CD4-positive, alpha-beta T cell treated with Interleukin-2 at 100 ng/mL for 4 hours (primary cell): Measurements from ENCODE around the gene DNHD1.

ENCODE experiments used
- DNase-seq: peaks from one replicate; pipeline ENCODE4 v3.0.0-alpha.2; 2020; ENCODE audit warnings: low spot score

DNHD1 gene

DNA sequence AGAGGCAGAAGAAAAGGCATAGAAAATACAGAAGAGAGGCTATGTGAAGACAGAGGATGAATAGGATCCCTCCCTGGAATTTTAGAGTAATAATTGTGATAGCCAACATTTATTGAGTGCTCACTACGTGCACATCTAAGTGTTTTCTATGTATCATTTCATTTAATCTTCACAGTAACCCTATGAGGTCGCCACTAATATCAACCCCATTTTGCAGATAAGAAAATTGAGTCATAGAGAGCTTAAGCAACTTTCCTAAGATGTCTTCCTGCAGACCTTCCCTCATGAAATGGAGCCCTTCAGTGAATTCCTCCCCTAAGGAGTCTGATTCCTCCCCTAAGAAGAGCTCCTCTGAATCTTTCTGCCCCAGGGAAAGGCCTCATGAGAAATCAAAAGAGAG lies 68.2 kb downstream of the DNHD1 start:
- no peak for DNase-seq

DNA sequence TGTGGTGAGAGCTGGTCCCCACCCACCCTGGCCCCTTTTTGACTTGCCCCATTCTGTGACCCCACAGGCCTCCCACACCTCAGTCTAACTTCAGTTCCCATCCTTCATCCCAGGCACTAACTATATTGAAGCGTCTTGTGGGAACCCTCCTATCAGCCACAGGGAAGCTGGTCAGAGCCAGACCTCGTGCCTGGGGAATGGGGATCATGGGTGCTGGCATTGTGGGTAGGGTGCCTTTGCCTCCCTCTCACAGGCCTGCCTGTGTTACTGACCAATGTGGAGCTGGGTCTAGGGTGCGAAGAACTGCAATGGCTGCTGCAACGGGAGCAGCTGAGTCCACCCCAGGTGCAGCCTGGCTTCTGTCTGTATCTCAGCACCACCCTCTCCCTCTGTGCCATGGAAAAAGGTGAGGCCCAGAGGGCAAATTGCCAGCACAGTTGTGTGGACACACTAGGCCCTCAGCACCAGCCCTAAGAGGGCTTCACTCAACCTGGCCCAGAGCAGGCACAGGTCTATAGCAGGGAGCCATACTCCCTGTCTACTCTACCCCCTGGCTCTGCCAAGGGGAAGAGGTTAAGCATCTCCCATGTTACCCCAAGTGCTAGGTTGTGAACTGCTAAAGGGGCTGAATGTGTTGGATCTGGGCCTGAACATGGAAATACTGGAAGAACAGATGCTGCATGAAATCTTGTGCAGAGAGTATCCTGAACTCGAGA lies 69.1 kb downstream of the DNHD1 start:
- no peak for DNase-seq

DNA sequence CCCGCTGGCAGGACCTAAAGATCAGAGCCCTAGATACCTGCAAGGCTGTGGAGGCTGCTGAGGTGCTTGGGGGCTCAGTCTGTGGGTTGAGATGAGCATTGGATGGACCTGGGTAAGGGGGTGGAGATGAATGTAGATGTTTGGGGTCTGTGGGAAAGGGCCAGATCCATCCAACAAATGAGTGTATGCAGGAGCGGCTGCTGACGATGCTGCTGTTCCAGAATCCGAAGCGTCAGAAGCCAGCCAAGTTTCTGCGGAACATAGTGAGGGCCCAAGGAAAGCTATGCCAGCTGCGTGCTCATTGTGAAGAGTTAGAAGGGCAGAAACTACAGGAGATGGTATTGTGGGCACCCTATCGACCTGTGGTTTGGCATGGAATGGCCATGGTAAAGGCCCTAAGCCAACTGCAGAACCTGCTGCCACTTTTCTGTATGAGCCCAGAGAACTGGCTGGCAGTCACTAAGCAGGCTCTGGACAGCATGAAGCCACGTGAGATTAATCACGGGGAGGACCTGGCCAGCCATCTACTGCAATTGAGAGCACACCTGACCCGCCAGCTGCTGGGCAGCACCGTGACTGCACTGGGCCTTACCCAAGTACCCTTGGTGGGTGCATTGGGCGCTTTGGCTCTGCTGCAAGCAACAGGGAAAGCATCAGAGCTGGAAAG lies 69.8 kb downstream of the DNHD1 start:
- no peak for DNase-seq

DNA sequence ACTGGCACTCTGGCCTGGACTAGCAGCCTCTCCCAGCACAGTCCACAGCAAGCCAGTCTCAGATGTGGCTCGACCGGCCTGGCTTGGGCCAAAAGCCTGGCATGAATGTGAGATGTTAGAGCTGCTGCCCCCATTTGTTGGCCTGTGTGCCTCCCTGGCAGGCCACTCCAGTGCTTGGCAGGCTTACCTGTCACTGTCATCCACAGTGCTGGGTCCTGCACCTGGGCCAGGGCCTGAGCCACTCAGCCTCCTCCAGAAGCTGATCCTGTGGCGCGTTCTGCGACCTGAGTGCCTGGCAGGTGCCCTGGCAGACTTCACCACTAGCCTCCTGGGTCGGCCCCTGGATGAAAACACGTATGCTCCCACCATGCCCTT lies 70.3 kb downstream of the DNHD1 start:
- DNase-seq: no peak

DNA sequence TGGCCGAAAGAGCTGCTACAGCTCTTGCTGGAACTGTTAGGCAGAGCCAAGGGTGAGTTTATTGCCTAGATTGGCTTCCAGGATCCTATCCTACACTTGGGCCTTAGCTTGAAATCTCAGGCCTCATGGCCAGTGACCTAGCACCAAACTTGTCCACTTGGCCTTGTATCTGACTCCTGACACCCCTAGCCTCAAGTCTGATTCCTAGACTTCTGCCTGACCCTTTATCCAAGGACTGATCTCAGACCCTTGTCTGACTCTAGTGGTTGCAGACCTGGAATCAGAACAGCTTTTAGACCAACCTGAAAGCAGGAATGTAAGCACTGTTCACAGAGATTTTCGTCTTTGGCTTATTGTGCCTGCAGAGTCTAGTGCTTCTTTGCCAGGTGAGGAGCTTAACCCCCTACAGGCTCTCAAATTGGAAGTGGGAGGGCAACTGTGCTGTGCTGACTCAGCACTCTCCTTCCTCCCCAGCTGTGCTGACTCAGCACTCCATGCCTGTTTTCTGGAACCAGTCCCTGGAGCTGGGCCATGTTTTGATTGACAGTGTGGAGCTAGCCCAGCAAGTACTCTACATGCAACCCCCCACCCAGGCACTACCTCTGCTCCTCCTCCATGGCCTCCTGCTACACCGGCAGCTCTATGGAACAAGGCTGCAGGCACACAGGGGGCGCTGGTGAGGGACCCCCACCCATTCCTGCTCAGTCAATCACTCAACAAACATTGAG lies 71.3 kb downstream of the DNHD1 start:
- DNase-seq: no peak

DNA sequence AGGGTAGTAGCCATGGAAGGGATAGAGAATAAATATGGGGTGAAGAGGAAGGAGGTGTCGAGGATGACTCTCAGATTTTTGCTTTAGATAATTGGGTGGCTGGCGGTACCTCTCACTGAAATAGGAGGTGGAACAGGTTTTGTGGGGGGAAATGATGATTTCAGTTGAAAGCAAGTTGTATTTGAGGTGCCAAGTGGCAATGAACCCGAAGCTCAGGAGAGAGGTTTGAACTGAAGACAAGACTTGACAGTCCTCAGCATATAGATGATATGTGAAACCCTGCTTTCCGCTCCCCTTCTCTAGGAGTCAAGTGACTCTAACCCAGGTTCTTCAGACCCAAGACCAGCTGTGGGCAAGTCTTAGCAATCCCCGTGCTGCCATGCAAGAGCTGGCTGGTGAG lies 72.6 kb downstream of the DNHD1 start:
- no peak for DNase-seq

DNA sequence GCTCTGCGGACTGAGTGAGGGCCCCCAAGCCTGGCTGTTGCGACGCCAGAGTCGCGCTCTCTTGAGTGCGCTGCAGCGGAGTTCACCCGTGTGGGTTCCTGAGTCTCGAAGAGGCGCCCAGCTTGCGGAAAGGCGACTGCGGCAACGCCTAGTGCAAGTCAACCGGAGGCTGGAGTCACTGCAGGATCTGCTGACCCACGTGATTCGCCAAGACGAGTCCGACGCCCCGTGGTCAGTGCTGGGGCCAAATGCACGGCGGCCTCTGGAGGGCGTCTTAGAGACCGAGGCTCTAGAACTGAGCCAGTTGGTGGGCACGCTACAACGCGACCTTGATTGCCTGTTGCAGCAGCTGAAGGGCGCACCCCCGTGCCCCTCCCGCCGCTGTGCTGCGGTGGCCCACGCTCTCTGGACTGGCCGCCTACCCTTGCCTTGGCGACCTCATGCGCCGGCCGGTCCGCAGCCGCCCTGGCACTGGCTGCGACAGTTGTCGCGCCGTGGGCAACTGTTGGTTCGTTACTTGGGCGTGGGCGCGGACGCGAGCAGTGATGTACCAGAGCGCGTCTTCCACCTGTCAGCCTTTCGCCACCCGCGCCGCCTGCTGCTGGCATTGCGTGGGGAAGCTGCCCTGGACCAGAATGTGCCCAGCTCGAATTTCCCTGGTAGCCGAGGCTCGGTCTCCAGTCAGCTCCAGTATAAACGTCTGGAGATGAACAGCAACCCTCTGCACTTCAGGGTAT lies 73.8 kb downstream of the DNHD1 start:
- no peak for DNase-seq

DNA sequence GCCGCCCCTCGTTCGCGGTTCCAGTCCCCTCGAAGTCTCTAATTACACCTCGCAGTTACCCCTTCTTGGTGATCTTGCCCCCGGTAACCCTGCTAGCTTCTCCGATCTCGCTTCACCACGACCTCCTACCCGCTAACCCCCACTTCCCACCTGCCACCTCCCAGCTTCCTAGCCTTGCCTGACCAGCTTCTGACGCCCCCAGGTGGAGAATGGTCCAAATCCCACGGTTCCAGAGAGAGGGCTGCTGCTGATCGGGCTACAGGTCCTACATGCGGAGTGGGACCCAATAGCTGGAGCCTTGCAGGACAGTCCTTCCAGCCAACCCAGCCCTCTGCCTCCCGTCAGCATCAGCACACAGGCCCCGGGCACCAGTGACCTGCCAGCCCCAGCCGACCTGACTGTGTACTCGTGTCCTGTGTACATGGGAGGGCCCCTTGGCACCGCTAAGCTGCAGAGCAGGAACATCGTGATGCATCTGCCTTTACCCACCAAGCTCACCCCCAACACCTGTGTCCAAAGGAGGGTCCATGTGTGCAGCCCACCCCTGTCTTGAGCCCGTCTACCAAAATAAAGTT lies 74.4 kb downstream of the DNHD1 start:
- no peak for DNase-seq

DNA sequence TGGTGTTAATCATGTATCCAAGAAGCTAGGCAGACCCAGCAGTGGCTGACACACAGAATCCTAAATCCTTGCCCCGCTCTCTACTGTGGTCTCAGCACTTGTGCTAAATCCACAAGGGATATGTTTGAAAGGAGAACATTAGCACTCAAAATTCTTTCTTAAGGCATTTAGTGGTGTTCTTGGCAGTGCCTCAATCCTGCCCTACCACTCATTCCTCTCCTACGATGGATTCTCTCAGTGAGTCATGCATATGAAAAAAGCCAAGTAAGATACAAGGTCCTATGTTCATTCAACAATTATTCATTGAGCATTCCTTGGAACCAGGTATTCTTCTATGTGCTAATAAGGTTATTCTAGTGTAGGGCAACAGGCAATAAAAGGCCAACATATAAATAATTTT lies 75.1 kb downstream of the DNHD1 start:
- no peak for DNase-seq

DNA sequence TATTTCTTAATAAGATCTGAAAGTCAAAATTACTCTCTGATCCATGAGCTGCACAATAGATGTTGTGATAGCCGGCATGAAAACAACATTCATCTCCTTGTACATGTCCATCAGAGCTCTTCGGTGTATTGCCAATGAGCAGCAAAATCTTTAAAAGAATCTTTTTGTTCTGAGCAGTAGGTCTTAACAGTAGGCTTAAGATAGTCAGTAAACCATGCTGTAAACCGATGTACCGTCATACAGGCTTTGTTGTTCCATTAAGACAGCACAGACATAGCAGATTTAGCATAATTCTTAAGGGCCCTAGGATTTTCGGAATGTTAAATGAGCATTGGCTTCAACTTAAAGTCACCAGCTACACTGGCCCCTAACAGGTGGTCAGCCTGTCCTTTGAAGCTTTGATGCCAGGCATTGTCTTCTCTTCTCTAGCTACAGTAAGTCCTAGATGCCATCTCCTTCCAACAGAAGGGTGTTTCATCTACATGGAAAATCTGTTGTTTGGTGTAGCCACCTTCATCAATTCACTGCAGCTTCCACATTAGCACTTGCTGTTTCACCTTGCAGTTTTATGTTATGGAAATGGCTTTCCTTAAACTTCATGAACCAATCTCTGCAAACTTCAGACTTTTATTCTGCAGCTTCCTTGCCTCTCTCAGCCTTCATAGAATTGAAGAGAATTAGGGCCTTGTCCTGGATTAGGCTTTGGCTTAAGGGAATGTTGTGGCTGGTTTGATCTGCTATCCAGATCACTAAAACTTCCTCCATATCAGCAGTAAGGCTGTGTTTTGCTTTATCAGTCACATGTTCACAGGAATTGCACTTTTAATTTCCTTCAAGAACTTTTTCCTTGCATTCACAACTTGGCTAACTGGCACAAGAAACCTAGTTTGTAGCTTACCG lies 78.0 kb downstream of the DNHD1 start:
- no peak for DNase-seq

DNA sequence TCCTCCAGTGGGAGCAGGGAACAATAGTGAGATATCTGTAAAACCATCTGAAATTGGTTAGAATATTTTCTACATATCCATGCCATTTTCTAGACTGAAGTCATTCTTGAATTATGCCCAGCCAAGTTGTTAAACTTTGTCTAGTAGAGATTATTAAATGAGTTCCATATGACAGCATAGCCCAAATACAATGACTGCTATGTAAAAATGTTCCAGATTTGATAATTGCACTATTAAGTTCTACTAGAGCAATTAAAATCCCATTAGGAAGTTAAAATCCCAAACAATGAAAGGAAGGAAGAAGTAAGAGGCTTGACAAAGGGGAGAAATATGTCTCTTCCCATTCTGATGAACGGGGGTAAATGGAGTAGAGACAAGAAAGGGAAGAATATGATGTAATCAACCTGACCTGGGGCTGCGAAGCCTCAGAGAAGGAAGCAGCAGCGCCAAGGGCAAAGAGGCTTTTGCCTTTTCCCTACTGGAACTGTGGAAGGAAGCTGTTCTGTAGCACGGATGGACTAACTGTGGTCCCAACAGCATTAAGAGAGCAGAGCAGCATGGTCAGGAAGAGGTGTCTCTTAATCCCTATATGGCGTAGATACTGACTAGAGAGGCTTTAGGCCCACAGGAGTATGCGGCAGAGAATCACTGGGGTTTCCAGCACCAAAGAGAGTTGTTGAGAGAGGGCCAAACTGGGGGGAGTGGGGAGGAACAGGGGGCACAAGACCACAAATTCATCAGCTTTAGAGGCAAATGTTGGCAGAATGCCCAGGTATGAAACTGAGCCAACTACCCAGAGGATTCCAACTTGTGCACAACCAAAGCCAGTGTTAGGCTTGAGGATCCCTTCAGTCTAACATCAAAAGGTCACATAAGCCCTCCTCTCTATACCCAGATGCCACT lies 79.6 kb downstream of the DNHD1 start:
- no peak for DNase-seq

DNA sequence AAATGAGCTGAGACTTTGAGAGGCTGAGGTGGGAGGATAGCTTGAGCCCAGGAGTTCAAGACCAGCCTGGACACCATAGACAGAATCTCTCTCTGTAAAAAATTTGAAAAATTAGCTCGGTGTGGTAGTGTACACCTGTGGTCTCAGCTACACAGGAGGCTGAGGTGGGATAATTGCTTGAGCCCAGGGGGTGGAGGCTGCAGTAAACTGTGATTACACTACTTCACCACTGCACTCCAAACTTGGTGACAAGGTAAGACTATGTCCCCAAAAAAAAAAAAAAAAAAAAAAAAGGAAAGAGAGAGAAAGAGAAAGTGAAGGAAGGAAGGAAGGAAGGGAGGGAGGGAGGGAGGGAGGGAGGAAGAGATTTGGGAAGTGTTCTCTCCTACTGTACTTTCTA lies 81.1 kb downstream of the DNHD1 start:
- DNase-seq: no peak

DNA sequence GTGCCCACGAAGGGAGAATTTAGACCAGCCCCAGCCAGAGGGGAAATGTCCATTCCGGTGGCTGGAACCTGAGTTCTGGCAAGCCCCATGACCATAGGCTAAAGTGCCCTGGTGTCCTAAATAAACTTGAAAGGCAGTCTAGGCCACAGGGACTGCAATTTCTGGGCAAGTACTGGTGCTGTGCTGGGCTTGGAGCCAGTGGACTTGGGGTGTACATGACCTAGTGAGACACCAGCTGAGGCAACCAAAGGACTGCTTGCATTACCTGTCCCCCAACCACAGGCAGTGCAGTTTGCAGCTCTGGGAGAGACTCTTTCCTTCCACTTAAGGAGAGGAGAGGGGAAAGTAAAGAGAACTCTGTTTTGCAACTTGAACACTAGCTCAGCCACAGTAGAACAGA lies 82.6 kb downstream of the DNHD1 start:
- no peak for DNase-seq

DNA sequence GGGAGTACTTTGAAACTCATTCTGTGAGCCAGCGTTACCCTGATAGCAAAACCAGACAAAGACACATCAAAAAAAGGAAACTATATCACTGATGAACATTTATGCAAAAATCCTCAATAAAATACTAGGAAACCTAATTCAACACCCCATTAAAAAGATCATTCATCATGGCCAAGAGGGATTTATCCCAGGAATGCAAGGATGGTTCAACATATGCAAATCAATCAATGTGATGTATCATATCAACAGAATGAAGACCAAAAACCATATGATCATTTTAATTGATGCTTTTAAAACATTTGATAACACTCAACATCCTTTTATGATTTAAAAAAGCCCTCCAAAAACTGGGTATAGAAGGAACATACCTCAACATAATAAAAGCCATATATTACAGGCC lies 86.5 kb downstream of the DNHD1 start:
- no peak for DNase-seq

DNA sequence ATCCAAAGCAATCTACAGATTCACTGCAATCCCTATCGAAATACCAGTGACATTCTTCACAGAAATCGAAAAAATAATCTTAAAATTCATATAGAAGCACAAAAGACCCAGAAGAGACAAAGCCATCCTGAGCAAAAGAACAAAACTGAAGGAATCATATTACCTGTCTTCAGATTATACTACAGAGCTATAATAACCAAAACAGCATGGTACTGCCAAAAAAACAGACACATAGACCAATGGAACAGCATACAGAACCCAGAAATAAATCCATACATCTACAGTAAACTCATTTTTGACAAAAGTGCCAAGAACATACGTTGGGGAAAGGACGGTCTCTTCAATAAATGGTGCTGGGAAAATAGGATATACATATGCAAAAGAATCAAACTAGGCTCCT lies 87.4 kb downstream of the DNHD1 start:
- no peak for DNase-seq

DNA sequence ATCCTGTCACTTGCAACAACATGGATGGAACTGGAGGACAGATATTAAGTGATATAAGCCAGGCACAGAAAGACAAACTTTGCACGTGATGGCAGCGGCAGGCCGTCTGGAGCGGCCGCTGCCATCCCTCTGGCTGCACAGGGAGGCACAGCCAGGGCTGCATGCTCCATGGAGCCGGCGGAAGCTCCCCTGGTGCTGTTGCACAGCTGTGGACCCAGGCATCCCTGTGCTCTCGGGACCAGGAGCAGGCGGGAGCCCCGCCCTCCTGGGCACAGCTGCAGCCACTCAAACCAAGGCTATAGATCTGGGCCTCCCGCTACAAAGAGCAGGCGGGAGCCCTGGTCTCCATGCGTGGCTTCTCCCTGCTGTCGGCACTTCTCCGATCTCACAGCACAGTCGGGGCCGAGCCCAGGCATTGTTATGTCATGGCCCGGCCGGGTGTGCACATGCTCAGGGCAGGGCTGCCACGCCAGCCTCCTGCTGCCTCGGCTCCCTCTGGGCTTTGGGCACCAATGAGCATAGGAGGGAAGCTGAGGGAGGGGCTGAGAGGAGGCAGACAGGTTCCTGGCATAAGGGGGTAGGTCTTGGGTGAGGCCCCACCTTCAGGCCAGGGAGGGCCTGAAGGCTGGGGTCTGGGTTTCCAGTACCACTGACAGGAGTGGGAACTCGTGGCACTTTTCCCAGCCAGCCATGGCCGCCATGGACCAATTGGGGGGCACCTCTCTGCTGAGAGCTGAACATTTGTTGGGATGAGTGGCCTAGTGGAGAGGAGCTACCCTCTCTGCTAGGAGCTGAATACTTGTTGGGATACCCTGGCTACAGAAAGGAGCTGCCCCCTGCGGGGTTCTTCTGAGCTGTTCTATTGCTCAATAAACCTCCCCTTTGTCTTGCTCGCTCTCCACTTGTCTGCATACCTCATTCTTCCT lies 89.6 kb downstream of the DNHD1 start:
- DNase-seq: no peak

DNA sequence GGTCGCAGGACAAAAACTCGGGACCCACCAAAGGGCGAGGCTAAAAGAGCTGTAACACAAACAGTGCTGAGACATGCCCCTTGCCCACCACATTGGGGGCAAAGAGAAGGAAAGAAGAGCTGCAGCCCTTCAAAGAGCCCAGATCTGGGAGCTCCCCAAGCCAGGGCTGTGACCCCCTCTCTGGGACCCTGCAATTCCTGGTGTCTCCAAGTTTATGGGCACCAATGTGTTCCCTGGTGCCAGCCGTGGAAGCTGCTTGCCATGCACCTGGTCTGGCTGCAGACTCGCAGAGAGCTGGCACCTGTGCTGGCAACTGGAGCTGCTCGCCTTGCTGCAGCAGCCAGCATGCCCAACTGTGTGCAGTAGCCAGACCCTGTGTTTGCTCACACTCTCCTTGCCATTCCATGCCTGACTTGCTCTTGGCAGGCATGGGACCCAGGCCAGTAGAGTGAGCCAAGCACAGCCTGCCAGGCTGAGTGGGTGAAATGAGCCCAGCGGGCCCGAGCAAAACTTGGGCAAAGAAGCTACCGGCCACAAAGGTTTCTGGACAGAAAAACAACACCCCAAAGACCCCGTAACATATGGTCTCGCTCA lies 90.4 kb downstream of the DNHD1 start:
- no peak for DNase-seq

DNA sequence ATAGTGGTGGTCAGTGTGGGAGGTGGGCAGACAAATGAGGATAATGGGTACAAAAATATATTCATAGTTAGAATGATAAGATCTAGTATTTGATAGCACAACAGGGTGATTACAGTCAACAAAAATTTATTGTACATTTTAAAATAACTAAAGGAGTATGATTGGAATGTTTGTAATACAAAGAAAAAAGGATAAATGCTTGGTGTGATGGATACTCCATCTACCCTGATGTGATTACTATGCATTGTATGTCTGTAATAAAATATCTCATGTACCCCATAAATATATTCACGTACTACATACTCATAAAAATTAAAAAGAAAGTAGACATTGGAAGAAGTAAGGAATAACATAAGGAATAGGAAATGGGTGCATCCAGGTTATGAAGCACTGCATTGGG lies 90.9 kb downstream of the DNHD1 start:
- DNase-seq: no peak
